Femur (tissue), 1 donor: ENCODE data around the gene SERPINA1.
"Not testable (repeated sequence)": the region's sequence is repeated elsewhere in the genome, so short reads cannot be mapped to it uniquely, and the experiment has no call there.

Source experiments
- DNase-seq: peaks from one replicate; pipeline ENCODE4 v3.0.0-alpha.2; 2017

The SERPINA1 gene

GRCh38 chr14:94382716-94383596, 5.4 kb downstream of the SERPINA1 start:
- DNase-seq, result no peak

GRCh38 chr14:94382099-94382715, 6.2 kb downstream of the SERPINA1 start:
- DNase-seq, result no peak

GRCh38 chr14:94381149-94382030, 7.0 kb downstream of the SERPINA1 start:
- no peak for DNase-seq

- no peak for DNase-seq
Measured at GRCh38 chr14:94380225-94381148, 7.9 kb downstream of the SERPINA1 start.

- no peak for DNase-seq
Measured at GRCh38 chr14:94379291-94380224, 8.8 kb downstream of the SERPINA1 start.

- no peak for DNase-seq
Measured at GRCh38 chr14:94378527-94379290, 9.7 kb downstream of the SERPINA1 start.

- no peak for DNase-seq
Measured at GRCh38 chr14:94377866-94378470, 10.4 kb downstream of the SERPINA1 start.

GRCh38 chr14:94376976-94377865, 11.2 kb downstream of the SERPINA1 start:
- no peak for DNase-seq

- no peak for DNase-seq
Measured at GRCh38 chr14:94376108-94376975, 12.1 kb downstream of the SERPINA1 start.

- DNase-seq, result no peak
Measured at GRCh38 chr14:94375552-94376107, 12.8 kb downstream of the SERPINA1 start.

- DNase-seq, result no peak
Measured at GRCh38 chr14:94374749-94375260, 13.6 kb downstream of the SERPINA1 start.

- no peak for DNase-seq
Measured at GRCh38 chr14:94374116-94374515, 14.3 kb downstream of the SERPINA1 start.

GRCh38 chr14:94373708-94374107, 14.7 kb downstream of the SERPINA1 start:
- no peak for DNase-seq

GRCh38 chr14:94372021-94372605, 16.3 kb downstream of the SERPINA1 start:
- DNase-seq, result no peak

GRCh38 chr14:94370524-94370910, 17.9 kb downstream of the SERPINA1 start:
- DNase-seq, result no peak

GRCh38 chr14:94369766-94370523, 18.5 kb downstream of the SERPINA1 start:
- DNase-seq, result not testable (repeated sequence)
